Thoracic aorta (tissue), 2 donors: ENCODE data around the gene EIF2S2. TPM values are rescaled to one million over a fixed set of nuclear protein-coding genes. Genes with fewer than 3 reads are reported as not detected.
A peak's percentile ranks its signal among the peaks of the same experiment; 100 is the strongest.

ENCODE experiments used
- ATAC-seq: fragments of 150-250 bp; one replicate; pipeline ENCODE4 v1.8.0; 2017; ENCODE audit warnings: low read depth; ENCODE audit not compliant: insufficient number of reproducible peaks, low FRiP score
- DNase-seq: peaks from one replicate; pipeline ENCODE4 v3.0.0-alpha.2; 2020; ENCODE audit warnings: low spot score
- H3K27ac ChIP-seq, 2 donors: fragments of 200-600 bp; sonication (generic); 1 replicate in 1 of 2; 2 replicates in 1 of 2; pipeline ENCODE4 v1.5.1; 2016; ENCODE audit warnings: mild to moderate bottlenecking in 2 of 2, moderate library complexity in 2 of 2
- H3K27me3 ChIP-seq: fragments of 200-600 bp; sonication (generic); replicated peaks from 2 replicates; pipeline ENCODE4 v1.6.0; 2016; ENCODE audit warnings: mild to moderate bottlenecking; ENCODE audit not compliant: insufficient read depth
- H3K36me3 ChIP-seq: fragments of 200-600 bp; sonication (generic); one replicate; pipeline ENCODE4 v1.5.1; 2016
- H3K4me1 ChIP-seq, 2 donors: fragments of 200-600 bp; sonication (generic); 1 replicate in 1 of 2; 2 replicates in 1 of 2; pipeline versions ENCODE4 v1.5.1 to v1.6.0; 2016; ENCODE audit warnings: low read depth in 2 of 2, mild to moderate bottlenecking in 1 of 2; ENCODE audit not compliant: control insufficient read depth in 1 of 2
- H3K4me3 ChIP-seq: fragments of 200-600 bp; sonication (generic); 2 replicates; pipeline ENCODE4 v1.5.1; 2016; ENCODE audit warnings: mild to moderate bottlenecking
- H3K9me3 ChIP-seq: fragments of 200-600 bp; sonication (generic); 2 replicates; pipeline ENCODE4 v1.5.1; 2016
- CTCF ChIP-seq: fragments of 200-600 bp; sonication (generic); IDR thresholded peaks from one replicate; pipeline ENCODE4 v1.5.1; 2019; ENCODE audit warnings: antibody characterized with exemption
- total RNA-seq, 2 donors: library from RNA; depleted of rRNA; stranded (reverse); fragments of >200 nt; gene quantifications; one replicate each; pipeline versions ENCODE4 v1.1.0 to v1.2.3, GENCODE V29; 2016

Gene EIF2S2
- total RNA-seq, 2 donors from 2014 or later, result 24.6 to 35.8 TPM

- ATAC-seq, result no peak
- Histone ChIP-seq H3K4me1 (peaks cover 21 to 45% of the 10 kb centered on the region in 2 donors), H3K4me3 (no peak overlapping the region), H3K27me3 (no peaks in the 10 kb centered on the region), H3K36me3 (no peaks in the 10 kb centered on the region), H3K27ac (no peak overlapping the region), H3K9me3 (no peaks in the 10 kb centered on the region)
- TF ChIP-seq CTCF, result no peak
- DNase-seq, result no peak
Observed at GRCh38 chr20:34049389-34049788, 62.7 kb downstream of the EIF2S2 start.

GRCh38 chr20:34047917-34048316 is 64.1 kb downstream of the EIF2S2 start:
- Histone ChIP-seq H3K27ac (no peak overlapping the region), H3K36me3 (no peaks in the 10 kb centered on the region), H3K27me3 (no peaks in the 10 kb centered on the region), H3K4me1 (peaks cover 21 to 48% of the 10 kb centered on the region in 2 donors), H3K9me3 (no peaks in the 10 kb centered on the region), H3K4me3 (no peak overlapping the region)
- DNase-seq (no peak), ATAC-seq (no peak)
- no peak for TF ChIP-seq CTCF

- H3K9me3 ChIP-seq, result no peaks in the 10 kb centered on the region
- H3K36me3 ChIP-seq, result no peaks in the 10 kb centered on the region
- peaks cover 21 to 55% of the 10 kb centered on the region in 2 donors for H3K4me1 ChIP-seq
- TF ChIP-seq CTCF, result no peak
- no peaks in the 10 kb centered on the region for H3K27me3 ChIP-seq
- ATAC-seq (no peak), DNase-seq (no peak)
- no peak overlapping the region for H3K4me3 ChIP-seq
- H3K27ac ChIP-seq, result no peak overlapping the region
Observed at GRCh38 chr20:34047010-34047687, 64.9 kb downstream of the EIF2S2 start.

- Histone ChIP-seq H3K27ac (no peak overlapping the region), H3K36me3 (no peaks in the 10 kb centered on the region), H3K27me3 (no peaks in the 10 kb centered on the region), H3K4me1 (peaks cover 24 to 59% of the 10 kb centered on the region in 2 donors), H3K9me3 (no peaks in the 10 kb centered on the region), H3K4me3 (no peak overlapping the region)
- ATAC-seq (no peak), DNase-seq (no peak)
- no peak for TF ChIP-seq CTCF
Observed at GRCh38 chr20:34045930-34046725, 65.9 kb downstream of the EIF2S2 start.

- no peak for TF ChIP-seq CTCF
- H3K36me3 ChIP-seq, result no peaks in the 10 kb centered on the region
- DNase-seq, result peak; percentile 13
- no peak overlapping the region for H3K27ac ChIP-seq
- H3K27me3 ChIP-seq, result no peaks in the 10 kb centered on the region
- H3K9me3 ChIP-seq, result no peaks in the 10 kb centered on the region
- H3K4me3 ChIP-seq, result no peak overlapping the region
- no peak for ATAC-seq
- H3K4me1 ChIP-seq, result peaks cover 24 to 59% of the 10 kb centered on the region in 2 donors
Observed at GRCh38 chr20:34045294-34045693, 66.7 kb downstream of the EIF2S2 start.
